H9 (cell line): ENCODE data around the gene TMEM106C. TPM values are rescaled to one million over a fixed set of nuclear protein-coding genes. Genes with fewer than 3 reads are reported as not detected.

Experiments
- DNase-seq: peaks from one replicate; pipeline ENCODE4 v3.0.0-alpha.2; 2017
- H2AFZ ChIP-seq: one replicate; pipeline ENCODE4 v1.6.1; 2013; ENCODE audit warnings: mild to moderate bottlenecking, low read length, control low read depth, moderate library complexity
- H2AK5ac ChIP-seq: 2 replicates; pipeline ENCODE4 v1.6.1; 2013; ENCODE audit warnings: low read length, control low read depth, mixed read lengths; ENCODE audit not compliant: insufficient read length
- H2BK120ac ChIP-seq: one replicate; pipeline ENCODE4 v1.6.1; 2013; ENCODE audit warnings: low read depth, mild to moderate bottlenecking, low read length, control low read depth, inconsistent platforms; ENCODE audit not compliant: poor library complexity, severe bottlenecking
- H2BK12ac ChIP-seq: 2 replicates; pipeline ENCODE4 v1.6.1; 2013; ENCODE audit warnings: low read length, control low read depth, mixed read lengths, low read depth; ENCODE audit not compliant: insufficient read length
- H2BK15ac ChIP-seq: 2 replicates; pipeline ENCODE4 v1.6.1; 2013; ENCODE audit warnings: low read depth, low read length, control low read depth
- H2BK20ac ChIP-seq: one replicate; pipeline ENCODE4 v1.6.1; 2013; ENCODE audit warnings: low read depth, mild to moderate bottlenecking, low read length, control low read depth, inconsistent platforms; ENCODE audit not compliant: poor library complexity, severe bottlenecking
- H2BK5ac ChIP-seq: 2 replicates; pipeline ENCODE4 v1.6.1; 2013; ENCODE audit warnings: low read length, control low read depth, mixed read lengths; ENCODE audit not compliant: insufficient read length
- H3K14ac ChIP-seq: 2 replicates; pipeline ENCODE4 v1.6.1; 2013; ENCODE audit warnings: low read length, control low read depth; ENCODE audit not compliant: insufficient read depth
- H3K18ac ChIP-seq: 2 replicates; pipeline ENCODE4 v1.6.1; 2013; ENCODE audit warnings: low read depth, mild to moderate bottlenecking, mixed read lengths, low read length, control low read depth; ENCODE audit not compliant: insufficient read length
- H3K23ac ChIP-seq: 2 replicates; pipeline ENCODE4 v1.6.1; 2013; ENCODE audit warnings: low read length, control low read depth, mixed read lengths, low read depth; ENCODE audit not compliant: insufficient read length
- H3K23me2 ChIP-seq: 2 replicates; pipeline ENCODE4 v1.6.1; 2013; ENCODE audit warnings: low read depth, mild to moderate bottlenecking, mixed read lengths, low read length, control low read depth; ENCODE audit not compliant: insufficient read length, poor library complexity, severe bottlenecking
- H3K27ac ChIP-seq: 2 replicates; pipeline ENCODE4 v1.5.1; 2013; ENCODE audit warnings: low read length, control low read depth, mixed read lengths, low read depth; ENCODE audit not compliant: insufficient read length
- H3K27me3 ChIP-seq: 2 replicates; pipeline ENCODE4 v1.6.1; 2013; ENCODE audit warnings: low read length, control low read depth, inconsistent platforms; ENCODE audit not compliant: insufficient read depth
- H3K4ac ChIP-seq: 2 replicates; pipeline ENCODE4 v1.6.1; 2013; ENCODE audit warnings: low read depth, mild to moderate bottlenecking, control low read depth, inconsistent platforms, low read length, moderate library complexity
- H3K4me1 ChIP-seq: 2 replicates; pipeline ENCODE4 v1.6.1; 2013; ENCODE audit warnings: low read length, control low read depth, inconsistent platforms; ENCODE audit not compliant: insufficient read depth
- H3K4me2 ChIP-seq: 2 replicates; pipeline ENCODE4 v1.6.1; 2013; ENCODE audit warnings: low read length, control low read depth, mixed read lengths; ENCODE audit not compliant: insufficient read length, insufficient read depth
- H3K56ac ChIP-seq: 2 replicates; pipeline ENCODE4 v1.6.1; 2013; ENCODE audit warnings: low read depth, mild to moderate bottlenecking, mixed read lengths, low read length, control low read depth; ENCODE audit not compliant: insufficient read length
- H3K79me1 ChIP-seq: 2 replicates; pipeline ENCODE4 v1.6.1; 2013; ENCODE audit warnings: low read depth, mild to moderate bottlenecking, moderate library complexity, low read length, control low read depth, inconsistent platforms; ENCODE audit not compliant: insufficient read depth, poor library complexity, severe bottlenecking
- H3K79me2 ChIP-seq: 2 replicates; pipeline ENCODE4 v1.6.1; 2013; ENCODE audit warnings: low read length, control low read depth, inconsistent platforms; ENCODE audit not compliant: insufficient read depth
- H3K9ac ChIP-seq: 2 replicates; pipeline ENCODE4 v1.6.1; 2013; ENCODE audit warnings: low read length, control low read depth, mixed read lengths; ENCODE audit not compliant: insufficient read length; ENCODE audit errors: extremely low read depth
- H3K9me3 ChIP-seq: one replicate; pipeline ENCODE4 v1.6.1; 2013; ENCODE audit warnings: low read depth, low read length, inconsistent platforms; ENCODE audit not compliant: control insufficient read depth
- H3T11ph ChIP-seq: one replicate; pipeline ENCODE4 v1.6.1; 2013; ENCODE audit warnings: mild to moderate bottlenecking, low read length, control low read depth, inconsistent platforms
- H4K20me1 ChIP-seq: one replicate; pipeline ENCODE4 v1.6.1; 2013; ENCODE audit not compliant: control insufficient read depth, insufficient read length, insufficient read depth
- H4K5ac ChIP-seq: 2 replicates; pipeline ENCODE4 v1.6.1; 2013; ENCODE audit warnings: low read depth, mild to moderate bottlenecking, mixed read lengths, low read length, control low read depth; ENCODE audit not compliant: insufficient read length
- H4K8ac ChIP-seq: replicated peaks from 2 replicates; pipeline ENCODE4 v1.6.1; 2013; ENCODE audit warnings: low read length, control low read depth, mixed read lengths, low read depth; ENCODE audit not compliant: insufficient read length
- H4K91ac ChIP-seq: 2 replicates; pipeline ENCODE4 v1.6.1; 2013; ENCODE audit warnings: low read depth, mild to moderate bottlenecking, moderate library complexity, mixed read lengths, low read length, control low read depth; ENCODE audit not compliant: insufficient read length
- H3K27ac Mint-ChIP-seq, 3 experiments: 2 replicates in 2 of 3; 3 replicates in 1 of 3; pipeline ENCODE4 v1.8.0; 2020 to 2021; ENCODE audit warnings: mixed read lengths in 3 of 3, mild to moderate bottlenecking in 1 of 3, moderate library complexity in 1 of 3
- H3K27me3 Mint-ChIP-seq: 2 replicates; pipeline ENCODE4 v1.8.0; 2021; ENCODE audit warnings: low read depth, mild to moderate bottlenecking, moderate library complexity, mixed read lengths
- H3K36me3 Mint-ChIP-seq, 3 experiments: 2 replicates in 2 of 3; 3 replicates in 1 of 3; pipeline ENCODE4 v1.8.0; 2020 to 2021; ENCODE audit warnings: low read depth in 3 of 3, mixed read lengths in 3 of 3; ENCODE audit not compliant: insufficient read depth in 1 of 3
- H3K4me1 Mint-ChIP-seq, 2 experiments: 2 replicates each; pipeline ENCODE4 v1.8.0; 2020; ENCODE audit warnings: mixed read lengths in 2 of 2
- H3K4me3 Mint-ChIP-seq, 2 experiments: 2 replicates in 1 of 2; 3 replicates in 1 of 2; pipeline ENCODE4 v1.8.0; 2020 to 2021; ENCODE audit warnings: mild to moderate bottlenecking in 2 of 2, mixed read lengths in 2 of 2, moderate library complexity in 1 of 2
- H3K9me3 Mint-ChIP-seq, 2 experiments: 2 replicates in 1 of 2; 3 replicates in 1 of 2; pipeline ENCODE4 v1.8.0; 2020; ENCODE audit warnings: mild to moderate bottlenecking in 2 of 2, mixed read lengths in 2 of 2, moderate library complexity in 1 of 2
- WGBS: extraction: QIAGEN DNeasy Blood & Tissue Kit; methylation state at CpG from one replicate; pipeline ENCODE4 v1.1.7; 2013; ENCODE audit warnings: missing lambda C conversion rate, low lambda C conversion rate, mixed read lengths; ENCODE audit not compliant: insufficient read length; ENCODE audit errors: extremely low coverage; 5-methylcytosine and 5-hydroxymethylcytosine counted together
- total RNA-seq: library from RNA; stranded (reverse); gene quantifications from 2 replicates; pipeline ENCODE4 v1.2.1, GENCODE V29; 2021
- TF ChIP-seq, protein P1 (sequence below): fragments of 200-600 bp; sonication (generic); conservative IDR thresholded peaks from 3 replicates; pipeline ENCODE4 v1.8.0; 2021; ENCODE audit warnings: antibody characterized with exemption, mild to moderate bottlenecking

Gene TMEM106C
- total RNA-seq, 1 experiment from 2014 or later: 43.7 TPM

DNA sequence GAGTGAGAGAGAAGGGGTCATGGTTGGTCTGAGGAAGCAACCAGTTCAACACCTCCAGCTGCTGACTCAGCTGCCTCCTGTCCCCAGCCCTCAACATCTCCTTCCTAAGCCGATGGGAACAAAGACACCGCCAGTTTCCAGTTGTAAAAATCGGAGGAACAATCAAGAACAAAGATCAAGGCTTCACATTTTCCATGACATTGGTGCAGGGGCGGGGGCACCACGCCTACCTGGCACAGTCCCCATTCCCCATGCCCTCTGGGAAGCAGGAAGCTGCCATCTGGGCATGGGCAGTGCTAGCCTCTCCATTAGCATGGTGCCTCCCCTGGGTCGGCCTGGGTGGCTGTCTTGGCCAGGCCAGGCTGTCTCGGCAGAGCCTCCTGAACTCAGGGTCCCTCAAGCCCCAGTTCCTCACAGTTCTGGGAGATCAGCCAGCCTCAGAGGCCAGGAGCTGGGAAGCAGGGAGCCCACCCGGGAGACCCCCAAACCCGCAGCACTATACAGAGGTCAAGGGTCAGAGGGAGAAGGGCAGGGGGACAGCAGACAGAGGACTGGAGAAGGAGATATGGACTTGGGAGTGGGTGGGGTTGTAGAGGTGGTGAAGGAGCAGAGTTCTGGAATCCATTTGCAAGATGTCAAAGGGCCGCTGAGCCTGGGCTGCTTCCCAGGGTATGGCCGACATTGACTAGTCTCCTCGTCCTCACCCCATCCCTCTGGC, 19.6 kb upstream of the TMEM106C start:
- Histone ChIP-seq H2BK5ac (no peak overlapping the region), H2BK20ac (no peak overlapping the region), H3K9me3 (no peaks in the 10 kb centered on the region), H3K4ac (no peak overlapping the region), H3K9ac (no peak overlapping the region), H4K8ac (no peak overlapping the region), H3K79me1 (no peaks in the 10 kb centered on the region), H3K23me2 (peaks cover 2% of the 10 kb centered on the region), H3K4me2 (no peak overlapping the region), H3K4me1 (no peaks in the 10 kb centered on the region), H2AFZ (no peak overlapping the region), H2BK120ac (no peak overlapping the region), H2BK12ac (no peak overlapping the region), H3K18ac (no peak overlapping the region), H2AK5ac (no peak overlapping the region), H4K91ac (no peak overlapping the region), H3T11ph (no peak overlapping the region), H4K20me1 (peaks cover 2% of the 10 kb centered on the region), H3K14ac (no peak overlapping the region), H4K5ac (no peak overlapping the region), H2BK15ac (no peak overlapping the region), H3K27me3 (no peaks in the 10 kb centered on the region), H3K23ac (no peak overlapping the region), H3K56ac (no peak overlapping the region), H3K27ac (no peak overlapping the region), H3K79me2 (no peaks in the 10 kb centered on the region)
- Mint-ChIP-seq H3K36me3 (no peaks in the 10 kb centered on the region), H3K9me3 (no peaks in the 10 kb centered on the region; a peak in 1 of 5 replicates), H3K4me1 (peaks cover 13 to 32% of the 10 kb centered on the region in 2 experiments), H3K27me3 (peaks cover 27% of the 10 kb centered on the region), H3K4me3 (no peak overlapping the region), H3K27ac (no peak overlapping the region; a peak in 1 of 7 replicates)
- no CpG with 5 or more reads among the region's 12 CpGs for WGBS
- no peak for DNase-seq
- TF ChIP-seq, protein P1, sequence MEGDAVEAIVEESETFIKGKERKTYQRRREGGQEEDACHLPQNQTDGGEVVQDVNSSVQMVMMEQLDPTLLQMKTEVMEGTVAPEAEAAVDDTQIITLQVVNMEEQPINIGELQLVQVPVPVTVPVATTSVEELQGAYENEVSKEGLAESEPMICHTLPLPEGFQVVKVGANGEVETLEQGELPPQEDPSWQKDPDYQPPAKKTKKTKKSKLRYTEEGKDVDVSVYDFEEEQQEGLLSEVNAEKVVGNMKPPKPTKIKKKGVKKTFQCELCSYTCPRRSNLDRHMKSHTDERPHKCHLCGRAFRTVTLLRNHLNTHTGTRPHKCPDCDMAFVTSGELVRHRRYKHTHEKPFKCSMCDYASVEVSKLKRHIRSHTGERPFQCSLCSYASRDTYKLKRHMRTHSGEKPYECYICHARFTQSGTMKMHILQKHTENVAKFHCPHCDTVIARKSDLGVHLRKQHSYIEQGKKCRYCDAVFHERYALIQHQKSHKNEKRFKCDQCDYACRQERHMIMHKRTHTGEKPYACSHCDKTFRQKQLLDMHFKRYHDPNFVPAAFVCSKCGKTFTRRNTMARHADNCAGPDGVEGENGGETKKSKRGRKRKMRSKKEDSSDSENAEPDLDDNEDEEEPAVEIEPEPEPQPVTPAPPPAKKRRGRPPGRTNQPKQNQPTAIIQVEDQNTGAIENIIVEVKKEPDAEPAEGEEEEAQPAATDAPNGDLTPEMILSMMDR: no peak
